H1 (cell line): ENCODE measurements around the gene RNF39. TPM values are rescaled to one million over a fixed set of nuclear protein-coding genes. Genes with fewer than 3 reads are reported as not detected.

Experiments used
- CTCF ChIP-seq, 3 experiments: IDR thresholded peaks; 1 replicate in 2 of 3; 2 replicates in 1 of 3; pipeline versions ENCODE4 v1.5.1 to v1.6.1; 2011; ENCODE audit warnings: low read length in 3 of 3, mild to moderate bottlenecking in 3 of 3, inconsistent platforms in 2 of 3, low read depth in 1 of 3, moderate library complexity in 1 of 3; ENCODE audit not compliant: insufficient read depth in 1 of 3; ENCODE audit errors: control extremely low read depth in 1 of 3
- NRF1 ChIP-seq: IDR thresholded peaks from 2 replicates; pipeline ENCODE4 v1.6.1; 2011; ENCODE audit warnings: mild to moderate bottlenecking, low read depth, low read length, improper control_type of control experiment
- SP2 ChIP-seq: IDR thresholded peaks from 2 replicates; pipeline ENCODE4 v1.6.1; 2012; ENCODE audit warnings: mild to moderate bottlenecking, low read length, inconsistent platforms
- polyA plus RNA-seq, 7 experiments: library from polyadenylated mRNA; depleted of rRNA in 3 of 7; stranded (reverse) in 5 of 7; unstranded in 2 of 7; fragments of >200 nt in 5 of 7; fragments of 200-250 nt in 2 of 7; gene quantifications; 1 replicate in 5 of 7; 2 replicates in 1 of 7; 4 replicates in 1 of 7; pipeline versions ENCODE4 v1.2.1 to v1.2.3, GENCODE V29; 2011 to 2013; ENCODE audit warnings: missing spikeins in 2 of 7, mixed read lengths in 2 of 7
- total RNA-seq: library from RNA; stranded (reverse); fragmentation: NEBNext Ultra II Directional; extraction: Animal tissue kit (Norgen Biotek cat#: 25700); gene quantifications from 2 replicates; pipeline ENCODE4 v1.2.1, GENCODE V29; 2021

The RNF39 gene
- total and polyA plus RNA-seq, 2 of the 8 experiments (the other 6 are each of a cell fraction or from before 2014, with no cell fraction given), result 1.4 to 2.3 TPM

GRCh38 chr6:30116724-30117123, 41.2 kb upstream of the RNF39 start (continued):
- TF ChIP-seq CTCF (IDR thresholded peaks at IDR 0.05; ENCODE audit: control extremely low read depth in 1 of 3, insufficient read depth in 1 of 3, low read depth in 1 of 3, low read length in 3 of 3) (no peak), SP2 (no peak), NRF1 (no peak)
